ENCODE results near the gene PEX14. TPM values are rescaled to one million over a fixed set of nuclear protein-coding genes. Genes with fewer than 3 reads are reported as not detected.

Gene PEX14
- total and polyA plus RNA-seq, 9 of the 15 experiments (the other 6 are each of a cell fraction or from before 2014, with no cell fraction given) = 2.6 to 45.7 (median 22.7) TPM

DNA sequence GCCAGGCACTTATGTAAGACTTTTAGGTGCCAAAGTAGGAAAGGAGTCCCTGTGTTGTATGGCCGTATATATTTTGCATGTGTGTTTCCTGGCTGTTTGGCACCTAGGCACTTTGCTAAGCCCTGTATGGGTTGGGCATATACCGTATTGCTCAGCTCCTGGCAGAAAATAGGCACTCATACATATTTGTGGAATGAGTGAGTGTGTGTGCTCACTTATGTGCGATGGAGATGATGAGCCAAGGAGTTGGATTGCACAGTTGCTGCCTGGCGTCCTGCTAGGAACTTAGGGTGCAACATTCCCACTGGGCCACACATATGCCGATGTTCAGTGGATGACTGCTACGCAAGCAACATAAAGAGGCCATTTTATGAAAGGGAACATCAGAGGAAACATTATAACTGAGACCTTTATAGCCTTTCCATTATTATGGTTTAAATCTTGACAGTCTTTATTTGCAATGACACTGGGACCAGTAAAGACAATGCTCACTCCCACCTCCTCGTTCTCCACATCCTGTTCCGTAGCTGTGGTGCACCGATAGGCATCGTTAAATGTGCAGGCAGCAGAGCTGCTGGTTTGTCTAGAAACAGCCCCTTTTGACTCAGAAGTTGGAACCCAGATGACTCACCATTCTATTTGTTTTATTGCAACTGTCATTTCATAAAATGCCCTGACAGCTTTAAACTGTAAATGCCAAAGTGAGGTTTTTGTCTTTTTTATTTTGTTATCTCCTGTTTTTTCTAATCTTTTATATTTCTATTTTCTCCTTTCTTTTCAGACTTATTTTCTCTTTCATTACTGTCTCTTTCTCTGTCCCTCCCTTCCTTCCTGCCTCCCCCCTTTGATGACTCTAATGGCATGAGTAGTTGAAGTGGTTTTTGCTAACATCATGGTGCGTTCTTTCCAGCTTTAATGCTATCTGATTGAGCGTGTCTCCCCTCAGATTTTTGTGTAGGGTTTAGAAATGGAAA is 36.1 kb downstream of the PEX14 start (continued):
- TF ChIP-seq, protein P1, sequence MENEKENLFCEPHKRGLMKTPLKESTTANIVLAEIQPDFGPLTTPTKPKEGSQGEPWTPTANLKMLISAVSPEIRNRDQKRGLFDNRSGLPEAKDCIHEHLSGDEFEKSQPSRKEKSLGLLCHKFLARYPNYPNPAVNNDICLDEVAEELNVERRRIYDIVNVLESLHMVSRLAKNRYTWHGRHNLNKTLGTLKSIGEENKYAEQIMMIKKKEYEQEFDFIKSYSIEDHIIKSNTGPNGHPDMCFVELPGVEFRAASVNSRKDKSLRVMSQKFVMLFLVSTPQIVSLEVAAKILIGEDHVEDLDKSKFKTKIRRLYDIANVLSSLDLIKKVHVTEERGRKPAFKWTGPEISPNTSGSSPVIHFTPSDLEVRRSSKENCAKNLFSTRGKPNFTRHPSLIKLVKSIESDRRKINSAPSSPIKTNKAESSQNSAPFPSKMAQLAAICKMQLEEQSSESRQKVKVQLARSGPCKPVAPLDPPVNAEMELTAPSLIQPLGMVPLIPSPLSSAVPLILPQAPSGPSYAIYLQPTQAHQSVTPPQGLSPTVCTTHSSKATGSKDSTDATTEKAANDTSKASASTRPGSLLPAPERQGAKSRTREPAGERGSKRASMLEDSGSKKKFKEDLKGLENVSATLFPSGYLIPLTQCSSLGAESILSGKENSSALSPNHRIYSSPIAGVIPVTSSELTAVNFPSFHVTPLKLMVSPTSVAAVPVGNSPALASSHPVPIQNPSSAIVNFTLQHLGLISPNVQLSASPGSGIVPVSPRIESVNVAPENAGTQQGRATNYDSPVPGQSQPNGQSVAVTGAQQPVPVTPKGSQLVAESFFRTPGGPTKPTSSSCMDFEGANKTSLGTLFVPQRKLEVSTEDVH (IDR thresholded peaks at IDR 0.05; ENCODE audit: low read depth, partially characterized antibody) = peak; percentile 70
- no peak for TF ChIP-seq ZNF408 (CRISPR knock-in tag; IDR thresholded peaks at IDR 0.05; ENCODE audit: low read depth)
- TF ChIP-seq PHTF2 (CRISPR knock-in tag; IDR thresholded peaks at IDR 0.05) = no peak
- TF ChIP-seq RHOXF2B (CRISPR knock-in tag; conservative IDR thresholded peaks at IDR 0.05) = 0 out of 2 replicates have a peak, but pooled peaks have one; percentile 63
- TF ChIP-seq ZNF212 (CRISPR knock-in tag; IDR thresholded peaks at IDR 0.05) = no peak
- TF ChIP-seq THRAP3 (IDR thresholded peaks at IDR 0.05; ENCODE audit: borderline replicate concordance) = 0 out of 2 replicates have a peak, but pooled peaks have one; percentile 54
- TF ChIP-seq, protein P2, sequence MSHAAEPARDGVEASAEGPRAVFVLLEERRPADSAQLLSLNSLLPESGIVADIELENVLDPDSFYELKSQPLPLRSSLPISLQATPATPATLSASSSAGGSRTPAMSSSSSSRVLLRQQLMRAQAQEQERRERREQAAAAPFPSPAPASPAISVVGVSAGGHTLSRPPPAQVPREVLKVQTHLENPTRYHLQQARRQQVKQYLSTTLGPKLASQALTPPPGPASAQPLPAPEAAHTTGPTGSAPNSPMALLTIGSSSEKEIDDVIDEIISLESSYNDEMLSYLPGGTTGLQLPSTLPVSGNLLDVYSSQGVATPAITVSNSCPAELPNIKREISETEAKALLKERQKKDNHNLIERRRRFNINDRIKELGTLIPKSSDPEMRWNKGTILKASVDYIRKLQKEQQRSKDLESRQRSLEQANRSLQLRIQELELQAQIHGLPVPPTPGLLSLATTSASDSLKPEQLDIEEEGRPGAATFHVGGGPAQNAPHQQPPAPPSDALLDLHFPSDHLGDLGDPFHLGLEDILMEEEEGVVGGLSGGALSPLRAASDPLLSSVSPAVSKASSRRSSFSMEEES (CRISPR knock-in tag; IDR thresholded peaks at IDR 0.05) = no peak
- TF ChIP-seq ZNF140 (CRISPR knock-in tag; IDR thresholded peaks at IDR 0.05) = no peak
- TF ChIP-seq U2AF2 (optimal IDR thresholded peaks at IDR 0.05; ENCODE audit: low read depth, low read length) = no peak
- TF ChIP-seq STAT5B (CRISPR knock-in tag; IDR thresholded peaks at IDR 0.05) = no peak
- 0 out of 2 replicates have a peak, but pooled peaks have one; percentile 77 for TF ChIP-seq NCOA1 (IDR thresholded peaks at IDR 0.05; ENCODE audit: low read depth)
- no peak for TF ChIP-seq TCF7L2 (IDR thresholded peaks at IDR 0.05; ENCODE audit: low read depth, low read length)
- TF ChIP-seq BCOR (IDR thresholded peaks at IDR 0.05) = 0 out of 2 replicates have a peak, but pooled peaks have one; percentile 21
- TF ChIP-seq TRIM28 (IDR thresholded peaks at IDR 0.05) = 0 out of 2 replicates have a peak, but pooled peaks have one; percentile 38
- no peak for TF ChIP-seq ZNF274 (IDR thresholded peaks at IDR 0.05; ENCODE audit: borderline replicate concordance, low read depth, low read length)
- TF ChIP-seq, protein P3, sequence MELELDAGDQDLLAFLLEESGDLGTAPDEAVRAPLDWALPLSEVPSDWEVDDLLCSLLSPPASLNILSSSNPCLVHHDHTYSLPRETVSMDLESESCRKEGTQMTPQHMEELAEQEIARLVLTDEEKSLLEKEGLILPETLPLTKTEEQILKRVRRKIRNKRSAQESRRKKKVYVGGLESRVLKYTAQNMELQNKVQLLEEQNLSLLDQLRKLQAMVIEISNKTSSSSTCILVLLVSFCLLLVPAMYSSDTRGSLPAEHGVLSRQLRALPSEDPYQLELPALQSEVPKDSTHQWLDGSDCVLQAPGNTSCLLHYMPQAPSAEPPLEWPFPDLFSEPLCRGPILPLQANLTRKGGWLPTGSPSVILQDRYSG (tag; conservative IDR thresholded peaks at IDR 0.05; ENCODE audit: low read depth) = no peak
- peak; percentile 74; the same call in 1 of the 2 replicates for TF ChIP-seq ELF4 (CRISPR knock-in tag; IDR thresholded peaks at IDR 0.05)
- TF ChIP-seq ZFP30 (CRISPR knock-in tag; IDR thresholded peaks at IDR 0.05; ENCODE audit: borderline replicate concordance) = no peak
- TF ChIP-seq MTA3 (IDR thresholded peaks at IDR 0.05; ENCODE audit: borderline replicate concordance) = no peak; the same call in 1 of the 2 replicates
- no peak for TF ChIP-seq ILK (tag; IDR thresholded peaks at IDR 0.05; ENCODE audit: borderline replicate concordance, low read depth)
- TF ChIP-seq ZNF253 (CRISPR knock-in tag; conservative IDR thresholded peaks at IDR 0.05) = no peak
- no peak for TF ChIP-seq CREB1 (IDR thresholded peaks at IDR 0.05)
- TF ChIP-seq CREB1 (CRISPR knock-in tag; IDR thresholded peaks at IDR 0.05) = no peak
- no peak for TF ChIP-seq NELFE (IDR thresholded peaks at IDR 0.05; ENCODE audit: insufficient read depth, insufficient read length)
